ENCODE data around the gene MRGPRX4. TPM values are rescaled to one million over a fixed set of nuclear protein-coding genes. Genes with fewer than 3 reads are reported as not detected.

The MRGPRX4 gene
- polyA plus RNA-seq, 2 of the 4 experiments (the other 2 are of a cell fraction), result not detected

- no peak for TF ChIP-seq REST (IDR thresholded peaks at IDR 0.05)
These were observed 18.7 kb downstream of the MRGPRX4 start (continued) for GRCh38 chr11:18191376-18191775.

DNA sequence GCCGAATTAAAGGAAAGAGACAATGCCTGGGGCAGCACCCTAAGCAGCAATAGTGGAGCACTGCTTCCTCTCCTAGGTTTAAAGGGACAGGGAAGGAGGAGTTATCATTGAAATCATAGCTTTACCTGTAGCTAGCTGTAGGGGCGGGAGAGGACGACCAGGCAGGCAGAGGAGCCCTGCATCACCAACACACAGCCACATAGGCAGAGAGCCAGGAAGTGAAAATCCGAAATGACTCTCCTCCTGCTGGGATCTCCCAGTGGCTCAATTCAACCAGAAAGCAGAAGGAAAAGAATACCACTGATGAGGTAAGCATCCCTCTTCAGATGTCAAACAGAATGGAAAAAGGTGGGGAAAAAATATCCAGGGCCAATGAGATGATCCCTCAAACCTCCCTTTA is 20.4 kb downstream of the MRGPRX4 start:
- H3K27ac ChIP-seq, result no peak overlapping the region
- no peak for TF ChIP-seq HDAC2 (IDR thresholded peaks at IDR 0.05)
- TF ChIP-seq RAD21 (conservative IDR thresholded peaks at IDR 0.05 in 1 of 2, IDR thresholded peaks at IDR 0.05 in 1 of 2), result no peak
- TF ChIP-seq KDM1A (IDR thresholded peaks at IDR 0.05; ENCODE audit: low read depth), result no peak
- TF ChIP-seq, protein P1, sequence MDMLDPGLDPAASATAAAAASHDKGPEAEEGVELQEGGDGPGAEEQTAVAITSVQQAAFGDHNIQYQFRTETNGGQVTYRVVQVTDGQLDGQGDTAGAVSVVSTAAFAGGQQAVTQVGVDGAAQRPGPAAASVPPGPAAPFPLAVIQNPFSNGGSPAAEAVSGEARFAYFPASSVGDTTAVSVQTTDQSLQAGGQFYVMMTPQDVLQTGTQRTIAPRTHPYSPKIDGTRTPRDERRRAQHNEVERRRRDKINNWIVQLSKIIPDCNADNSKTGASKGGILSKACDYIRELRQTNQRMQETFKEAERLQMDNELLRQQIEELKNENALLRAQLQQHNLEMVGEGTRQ (IDR thresholded peaks at IDR 0.05), result no peak
- no peak for TF ChIP-seq JUNB (IDR thresholded peaks at IDR 0.05)
- TF ChIP-seq MYC (IDR thresholded peaks at IDR 0.05; ENCODE audit: borderline replicate concordance, low read length), result no peak
- TF ChIP-seq REST (IDR thresholded peaks at IDR 0.05), result no peak
- no peak for TF ChIP-seq NR3C1 (IDR thresholded peaks at IDR 0.05)
- no peak for TF ChIP-seq FOXS1 (CRISPR knock-in tag; IDR thresholded peaks at IDR 0.05)
- peak; percentile 55 to 67 for ATAC-seq
- no peaks in the 10 kb centered on the region for H3K4me1 ChIP-seq
- WGBS (ENCODE audit: missing lambda C conversion rate), result 5% methylated on average over 4 of the region's 4 CpGs
- CTCF ChIA-PET, result interaction anchor here (0.7 kb wide), 1 partner anchor 11 kb away, joined by 3 read pairs; no protein-coding TSS in a partner anchor
- no peak for DNase-seq (ENCODE audit: low read depth in 1 of 2, low spot score in 1 of 2)
- H3K4me2 ChIP-seq, result no peak overlapping the region
- no peak overlapping the region for H3K4me3 ChIP-seq
- no peaks in the 10 kb centered on the region for H3K9me3 ChIP-seq
- no peak for FAIRE-seq
- POLR2A ChIA-PET, result no interaction called here

GRCh38 chr11:18196532-18196931 is 23.9 kb downstream of the MRGPRX4 start:
- ATAC-seq (no peak), FAIRE-seq (no peak), DNase-seq (ENCODE audit: low read depth in 1 of 2, low spot score in 1 of 2) (no peak)
- CTCF ChIA-PET, result no interaction called here
- H3K4me2 ChIP-seq, result no peak overlapping the region
- 63% methylated on average over 2 of the region's 2 CpGs for WGBS (ENCODE audit: missing lambda C conversion rate)
- TF ChIP-seq FOSL2 (IDR thresholded peaks at IDR 0.05), result no peak
- TF ChIP-seq FOSL2 (CRISPR knock-in tag; IDR thresholded peaks at IDR 0.05), result no peak
- TF ChIP-seq SMC3 (IDR thresholded peaks at IDR 0.05), result no peak
- no peak for TF ChIP-seq ZFP36 (IDR thresholded peaks at IDR 0.05; ENCODE audit: borderline replicate concordance, partially characterized antibody)
- no peak for TF ChIP-seq HDAC2 (IDR thresholded peaks at IDR 0.05)
- no peak for TF ChIP-seq CHD4 (IDR thresholded peaks at IDR 0.05; ENCODE audit: borderline replicate concordance)
- TF ChIP-seq EHMT2 (IDR thresholded peaks at IDR 0.05; ENCODE audit: low read depth), result no peak
- TF ChIP-seq FOXS1 (CRISPR knock-in tag; IDR thresholded peaks at IDR 0.05), result no peak
- no peak for TF ChIP-seq NR3C1 (IDR thresholded peaks at IDR 0.05)
- TF ChIP-seq CTCF (IDR thresholded peaks at IDR 0.05), result no peak
- no peak for TF ChIP-seq ZNF302 (CRISPR knock-in tag; IDR thresholded peaks at IDR 0.05)
- TF ChIP-seq KDM1A (IDR thresholded peaks at IDR 0.05; ENCODE audit: low read depth), result no peak
- no peak for TF ChIP-seq ZSCAN20 (CRISPR knock-in tag; IDR thresholded peaks at IDR 0.05)
- TF ChIP-seq POLR2A (IDR thresholded peaks at IDR 0.05; ENCODE audit: low read length), result no peak
- TF ChIP-seq JUNB (IDR thresholded peaks at IDR 0.05), result no peak
- no peak for TF ChIP-seq EP300 (IDR thresholded peaks at IDR 0.05)
- TF ChIP-seq KDM5A (IDR thresholded peaks at IDR 0.05), result no peak
- no peak for TF ChIP-seq HMGXB4 (CRISPR knock-in tag; IDR thresholded peaks at IDR 0.05; ENCODE audit: borderline replicate concordance)
- TF ChIP-seq RFX5 (IDR thresholded peaks at IDR 0.05), result no peak
- no peak overlapping the region for H3K4me3 ChIP-seq
- POLR2A ChIA-PET, result no interaction called here
- no peak overlapping the region for H3K27ac ChIP-seq
- H3K9me3 ChIP-seq, result no peaks in the 10 kb centered on the region
- H3K4me1 ChIP-seq, result no peaks in the 10 kb centered on the region

Measured in A549 (cell line).